K562 (cell line): Measurements from ENCODE around the gene FOXP4. TPM values are rescaled to one million over a fixed set of nuclear protein-coding genes. Genes with fewer than 3 reads are reported as not detected.
A peak's percentile ranks its signal among the peaks of the same experiment; 100 is the strongest.

ENCODE experiments used
- ATAC-seq: fragments of 200-7000 bp; cut with Tn5 transposase; 3 replicates; pipeline ENCODE4 v1.9.1; 2020; ENCODE audit warnings: moderate library complexity
- BruUV-seq: library from RNA; stranded (reverse); fragments of 400-500 nt; replicated peaks from 2 replicates; lab custom pipeline; 2021; lab: Mats Ljungman, UMichigan
- CTCF ChIA-PET: fragments of 300-600 bp; formaldehyde crosslinking; extraction: SDS; loops from one replicate; lab custom pipeline; 2021; ENCODE audit warnings: low intra/inter-chr PET ratio; lab: Yijun Ruan, JAX
- POLR2A ChIA-PET: fragments of 300-600, 350-650 bp; sonication (Branson Sonifier 250); formaldehyde crosslinking; extraction: SDS; loops from one replicate; lab custom pipeline; 2021; ENCODE audit warnings: antibody characterized with exemption, inconsistent platforms; lab: Yijun Ruan, JAX
- DNase-seq, 4 experiments: peaks; one replicate each; pipeline versions ENCODE4 v3.0.0 to v3.0.0-alpha.2; 2011 to 2018; ENCODE audit warnings: low spot score in 3 of 4, mixed read lengths in 3 of 4; ENCODE audit errors: extremely low read depth in 1 of 4
- FAIRE-seq: peaks from 2 replicates; lab custom pipeline; 2011; peaks lifted over from hg19 to GRCh38; lab: Jason Lieb, UNC
- H2AFZ ChIP-seq: 2 replicates; pipeline ENCODE4 v1.6.0; 2011; ENCODE audit warnings: low read depth, low read length, control low read depth, inconsistent platforms
- H3K27ac ChIP-seq: fragments of 200-600 bp; 3 replicates; pipeline ENCODE4 v1.8.0; 2011; ENCODE audit warnings: low read depth, mild to moderate bottlenecking, control low read depth, inconsistent platforms, low read length, moderate library complexity, mixed read lengths; ENCODE audit errors: extremely low read depth
- H3K27me3 ChIP-seq, 2 experiments: fragments of 300-600 bp in 1 of 2; 2 replicates in 1 of 2; 3 replicates in 1 of 2; pipeline versions ENCODE4 v1.6.0 to v1.8.0; 2011; ENCODE audit warnings: inconsistent platforms in 2 of 2, low read length in 2 of 2, mild to moderate bottlenecking in 1 of 2, mixed read lengths in 1 of 2, moderate library complexity in 1 of 2; ENCODE audit not compliant: control insufficient read depth in 2 of 2, insufficient read depth in 2 of 2
- H3K36me3 ChIP-seq: fragments of 300-600 bp; 3 replicates; pipeline ENCODE4 v1.8.0; 2011; ENCODE audit warnings: mild to moderate bottlenecking, low read length, inconsistent platforms; ENCODE audit not compliant: control insufficient read depth, insufficient read depth
- H3K4me1 ChIP-seq, 2 experiments: fragments of 200-600 bp in 1 of 2; replicated peaks in 1 of 2; 2 replicates in 1 of 2; 3 replicates in 1 of 2; pipeline versions ENCODE4 v1.5.1 to v1.8.0; 2011; ENCODE audit warnings: inconsistent platforms in 2 of 2, low read length in 2 of 2, mild to moderate bottlenecking in 1 of 2, mixed read lengths in 1 of 2, moderate library complexity in 1 of 2; ENCODE audit not compliant: control insufficient read depth in 2 of 2, insufficient read depth in 2 of 2
- H3K4me2 ChIP-seq: 2 replicates; pipeline ENCODE4 v1.6.1; 2011; ENCODE audit warnings: low read length, control low read depth, inconsistent platforms, mixed read lengths; ENCODE audit not compliant: insufficient read depth
- H3K4me3 ChIP-seq: fragments of 200-600 bp; sonication (generic), shearing (Covaris generic); 2 replicates; pipeline ENCODE4 v1.5.1; 2016; ENCODE audit warnings: control low read depth, inconsistent platforms
- H3K79me2 ChIP-seq: fragments of 200-600 bp; 3 replicates; pipeline ENCODE4 v1.8.0; 2011; ENCODE audit warnings: low read length, inconsistent platforms; ENCODE audit not compliant: control insufficient read depth, insufficient read depth
- H3K9ac ChIP-seq, 2 experiments: 2 replicates each; pipeline versions ENCODE4 v1.6.0 to v1.6.1; 2011; ENCODE audit warnings: low read depth in 2 of 2, low read length in 2 of 2, control low read depth in 1 of 2, inconsistent platforms in 1 of 2, mild to moderate bottlenecking in 1 of 2, mixed read lengths in 1 of 2; ENCODE audit not compliant: insufficient read depth in 1 of 2
- H3K9me1 ChIP-seq: one replicate; pipeline ENCODE4 v1.6.0; 2011; ENCODE audit warnings: inconsistent platforms, mild to moderate bottlenecking, low read length, moderate library complexity; ENCODE audit not compliant: control insufficient read depth, insufficient read depth
- H3K9me3 ChIP-seq: replicated peaks from 2 replicates; pipeline ENCODE4 v1.5.1; 2011; ENCODE audit warnings: low read depth, low read length, inconsistent platforms; ENCODE audit not compliant: control insufficient read depth, insufficient read depth
- H4K20me1 ChIP-seq: replicated peaks from 2 replicates; pipeline ENCODE4 v1.6.1; 2011; ENCODE audit warnings: low read length, inconsistent platforms, mixed read lengths; ENCODE audit not compliant: control insufficient read depth, insufficient read depth
- ARID4B ChIP-seq: sonication (generic); formaldehyde crosslinking; IDR thresholded peaks from 2 replicates; pipeline ENCODE4 v1.8.0; 2022; ENCODE audit warnings: mild to moderate bottlenecking, missing genetic modification reagents
- CREB5 ChIP-seq: fragments of 250-450 bp; sonication (Bioruptor Pico); IDR thresholded peaks from 2 replicates; pipeline ENCODE4 v1.5.0; 2020; ENCODE audit warnings: mild to moderate bottlenecking
- CTCF ChIP-seq, 3 experiments: IDR thresholded peaks in 2 of 3; conservative IDR thresholded peaks in 1 of 3; 2 replicates each; pipeline ENCODE4 v1.5.1; 2011 to 2012; ENCODE audit warnings: low read length in 3 of 3, mild to moderate bottlenecking in 3 of 3, control low read depth in 2 of 3, improper control_type of control experiment in 1 of 3, inconsistent platforms in 1 of 3, low read depth in 1 of 3, mixed read lengths in 1 of 3, moderate library complexity in 1 of 3; ENCODE audit not compliant: insufficient read depth in 2 of 3
- MLX ChIP-seq, 2 experiments: fragments of 450-650 bp in 1 of 2; sonication (generic) in 1 of 2; formaldehyde crosslinking; conservative IDR thresholded peaks; 2 replicates each; pipeline versions ENCODE4 v1.4.0 to v1.8.1; 2020 to 2022; ENCODE audit warnings: mild to moderate bottlenecking in 1 of 2, missing genetic modification reagents in 1 of 2
- PCBP1 ChIP-seq: fragments of 200-400 bp; formaldehyde crosslinking; IDR thresholded peaks from 2 replicates; pipeline ENCODE4 v1.6.1; 2018; ENCODE audit warnings: mild to moderate bottlenecking, low read depth, low read length; ENCODE audit not compliant: poor library complexity, severe bottlenecking
- SMAD1 ChIP-seq: fragments of 150-350 bp; IDR thresholded peaks from 2 replicates; pipeline ENCODE4 v1.6.1; 2014; ENCODE audit warnings: low read length, low read depth; ENCODE audit not compliant: partially characterized antibody
- SPI1 ChIP-seq: IDR thresholded peaks from 2 replicates; pipeline ENCODE4 v1.6.1; 2011; ENCODE audit warnings: low read depth, low read length, control low read depth, borderline replicate concordance
- ZBTB8A ChIP-seq: fragments of 450-650 bp; IDR thresholded peaks from 2 replicates; pipeline ENCODE4 v1.6.1; 2018; ENCODE audit warnings: mild to moderate bottlenecking, moderate library complexity; ENCODE audit not compliant: partially characterized antibody
- ZNF766 ChIP-seq: fragments of 200-800 bp; sonication (Bioruptor generic); conservative IDR thresholded peaks from 2 replicates; pipeline ENCODE4 v1.6.1; 2016; ENCODE audit warnings: missing genetic modification characterization, missing compliant biosample characterization
- WGBS: fragments of 100-300 bp; shearing (Covaris generic); methylation state at CpG from one replicate; pipeline ENCODE4 v1.1.6; 2016; ENCODE audit warnings: low coverage, mixed read lengths; ENCODE audit not compliant: insufficient coverage; ENCODE audit errors: missing lambda C conversion rate; 5-methylcytosine and 5-hydroxymethylcytosine counted together
- in situ Hi-C: fragments of 300-500 bp; cut with MboI; formaldehyde crosslinking; loops from 4 replicates; pipeline ENCODE4 v1.15.0; 2018; ENCODE audit warnings: inconsistent platforms, mixed read lengths
- intact Hi-C: fragments of 100-400 bp; cut with micrococcal nuclease; formaldehyde crosslinking; loops from 2 replicates; pipeline ENCODE4 v1.14.2; 2022
- polyA plus RNA-seq, 8 experiments: library from polyadenylated mRNA; depleted of rRNA in 4 of 8; stranded (reverse) in 5 of 8; unstranded in 3 of 8; fragments of >200 nt; fragmentation: Nextera tagmentation in 2 of 8; fragmentation: Illumina TruSeq in 1 of 8; extraction: Ambion mirVana in 2 of 8; extraction: Trizol in 1 of 8; gene quantifications; 2 replicates each; pipeline versions ENCODE4 v1.2.1 to v1.2.3, GENCODE V29; 2011 to 2014; ENCODE audit warnings: inconsistent platforms in 1 of 8, missing spikeins in 1 of 8
- total RNA-seq, 7 experiments: library from RNA; depleted of rRNA in 6 of 7; stranded (reverse); fragments of >200 nt in 6 of 7; fragmentation: Illumina TruSeq in 2 of 7; extraction: Trizol in 2 of 7; gene quantifications; 2 replicates each; pipeline versions ENCODE4 v1.2.1 to v1.2.3, GENCODE V29; 2011 to 2021; ENCODE audit warnings: low replicate concordance in 1 of 7

Gene FOXP4
- total and polyA plus RNA-seq, 9 of the 15 experiments (the other 6 are each of a cell fraction or from before 2014, with no cell fraction given) = 0.11 to 29.4 (median 2.3) TPM

- no peak for TF ChIP-seq MLX (CRISPR knock-in tag; conservative IDR thresholded peaks at IDR 0.05)
- no peak for TF ChIP-seq ZNF766 (CRISPR knock-in tag)
- no peak for TF ChIP-seq CREB5 (CRISPR knock-in tag)
Observed at GRCh38 chr6:41573276-41573675, 27.1 kb downstream of the FOXP4 start (continued).

DNA sequence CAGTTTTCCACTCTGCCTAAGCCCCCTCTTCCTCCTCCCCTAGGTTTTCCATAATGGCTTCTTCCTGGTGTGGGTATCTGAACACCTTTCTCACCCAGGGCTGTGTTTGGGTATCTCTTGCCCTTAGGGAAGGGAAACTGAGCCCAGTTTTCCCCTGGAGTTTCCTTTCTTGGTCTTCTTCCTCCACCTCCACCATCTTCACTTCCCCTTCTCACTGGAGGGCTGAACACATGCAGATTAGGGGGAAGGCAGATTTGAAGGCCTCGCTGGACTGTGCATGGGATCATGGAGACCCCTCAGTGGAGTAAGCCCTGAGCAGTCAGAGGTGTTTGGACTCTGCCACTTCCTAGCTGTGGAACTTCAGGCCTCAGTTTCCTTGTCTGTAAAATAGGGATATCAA, 27.8 kb downstream of the FOXP4 start:
- in situ Hi-C loops = no loop called here
- no TSS peak for BruUV-seq

More for the DNA sequence above, 27.8 kb downstream of the FOXP4 start:
- Histone ChIP-seq H3K4me3 (no peak overlapping the region), H4K20me1 (peaks cover 9% of the 10 kb centered on the region), H3K9me1 (no peaks in the 10 kb centered on the region), H3K4me2 (no peak overlapping the region), H3K4me1 (peaks cover 18 to 20% of the 10 kb centered on the region in 2 experiments), H3K9ac (no peak overlapping the region), H3K27me3 (no peaks in the 10 kb centered on the region), H3K9me3 (no peaks in the 10 kb centered on the region), H3K36me3 (peaks cover 22% of the 10 kb centered on the region; the same call in 2 of the 3 replicates), H3K79me2 (no peaks in the 10 kb centered on the region), H3K27ac (no peak overlapping the region), H2AFZ (no peak overlapping the region)
- TF ChIP-seq SPI1 = 0 out of 2 replicates have a peak, but pooled peaks have one; percentile 46
- no peak for TF ChIP-seq PCBP1
- no peak for TF ChIP-seq ZBTB8A
- TF ChIP-seq ARID4B (CRISPR knock-in tag) = no peak
- no peak for TF ChIP-seq SMAD1
- TF ChIP-seq CTCF (IDR thresholded peaks at IDR 0.05 in 2 of 3, conservative IDR thresholded peaks at IDR 0.05 in 1 of 3; ENCODE audit: insufficient read depth in 2 of 3, low read depth in 1 of 3, low read length in 3 of 3) = no peak
- DNase-seq = no peak
- intact Hi-C loops = no loop called here
- POLR2A ChIA-PET = interaction anchor here (0.5 to 1.1 kb wide), 4 partner anchors 20 to 122 kb away, joined by 3 to 4 read pairs (median 4); no protein-coding TSS in a partner anchor
- no peak for ATAC-seq
- CTCF ChIA-PET = no interaction called here
- FAIRE-seq = no peak
- WGBS = 23% methylated on average over 1 of the region's 1 CpG
